NCI-H1417 (cell line): Measurements from ENCODE around the gene TSPAN3.

Experiments
- DNase-seq, 3 experiments: peaks; one replicate each; lab custom pipeline; 2025; lab: John Stamatoyannopoulos, UW

The TSPAN3 gene

DNA sequence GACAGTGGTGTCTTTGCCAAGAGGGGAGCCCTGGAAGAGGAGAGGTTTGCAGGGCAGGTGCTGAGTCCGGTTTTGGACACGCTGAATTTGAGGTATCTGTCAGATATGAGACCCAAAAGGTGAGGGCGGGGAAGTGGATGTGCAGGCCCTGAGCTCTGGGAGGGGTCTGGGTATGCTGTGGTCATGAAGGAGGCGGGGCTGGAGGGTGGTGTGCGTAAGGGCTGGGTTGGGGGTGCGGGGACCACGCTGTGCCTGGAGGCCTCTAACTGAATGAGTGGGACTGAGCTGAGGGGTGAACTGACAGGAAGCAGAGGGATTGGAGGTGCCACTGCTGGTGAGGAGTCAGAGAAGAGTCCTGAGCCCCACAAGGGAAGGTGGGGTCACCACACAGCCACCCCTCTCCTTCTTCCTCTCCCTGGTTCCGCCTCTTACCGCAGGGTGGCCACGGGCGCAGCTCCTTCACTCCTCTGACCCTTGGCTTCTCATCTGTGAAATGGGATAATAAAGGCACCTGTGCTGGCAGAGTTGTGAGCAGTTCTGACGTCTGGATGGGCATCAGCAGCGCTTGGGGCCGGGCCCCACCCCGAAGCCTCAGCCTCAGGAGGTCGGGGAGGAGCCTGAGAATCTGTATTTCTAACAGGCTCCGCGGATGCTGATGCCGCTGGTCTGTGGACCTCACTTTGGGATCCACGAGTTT lies 47.2 kb downstream of the TSPAN3 start:
- DNase-seq = no peak

DNA sequence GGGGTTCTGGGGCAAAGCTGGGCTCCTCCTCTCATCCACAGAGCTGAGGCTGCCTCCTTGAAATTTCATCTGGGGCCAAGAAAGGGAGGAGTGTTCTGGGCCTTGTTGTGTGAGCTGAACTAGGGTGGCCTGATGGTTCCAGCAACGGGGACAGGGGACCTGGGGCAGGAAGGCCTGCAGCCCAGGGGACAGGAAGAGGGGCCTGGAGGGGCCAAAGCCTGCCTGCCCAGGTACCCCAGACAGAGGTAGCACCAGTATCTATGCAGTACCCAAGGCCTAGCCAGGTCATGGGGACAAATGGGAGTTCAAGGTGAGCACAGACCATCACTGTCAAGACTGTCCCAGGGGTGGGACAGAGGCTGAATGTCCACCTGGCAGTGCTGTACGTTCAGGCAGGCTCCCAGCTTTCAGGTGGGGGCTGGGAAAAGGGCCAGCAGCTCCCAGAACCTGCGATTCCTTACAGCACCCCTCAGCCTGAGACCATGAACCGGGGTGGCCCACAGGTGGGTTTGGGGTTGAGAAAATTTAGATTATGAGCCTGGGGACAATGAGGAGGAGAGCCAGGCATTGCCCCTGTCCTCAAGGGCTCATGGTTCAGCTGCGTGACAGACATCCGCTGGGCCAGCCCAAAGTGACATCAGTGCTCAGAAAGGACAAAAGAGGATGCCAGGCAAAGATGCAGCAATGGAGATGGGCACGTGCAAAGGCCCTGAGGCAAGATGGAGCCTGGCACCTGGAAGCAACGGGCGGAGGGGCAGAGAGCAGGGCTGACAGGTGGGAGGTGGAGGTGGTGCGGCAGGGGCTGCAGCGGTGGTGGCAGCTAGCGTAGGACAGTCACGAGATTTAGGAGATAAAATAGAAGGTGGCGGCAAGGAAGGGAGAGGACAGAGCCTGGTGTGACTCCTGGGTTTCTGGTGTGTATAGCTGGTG lies 48.0 kb downstream of the TSPAN3 start:
- DNase-seq = no peak

DNA sequence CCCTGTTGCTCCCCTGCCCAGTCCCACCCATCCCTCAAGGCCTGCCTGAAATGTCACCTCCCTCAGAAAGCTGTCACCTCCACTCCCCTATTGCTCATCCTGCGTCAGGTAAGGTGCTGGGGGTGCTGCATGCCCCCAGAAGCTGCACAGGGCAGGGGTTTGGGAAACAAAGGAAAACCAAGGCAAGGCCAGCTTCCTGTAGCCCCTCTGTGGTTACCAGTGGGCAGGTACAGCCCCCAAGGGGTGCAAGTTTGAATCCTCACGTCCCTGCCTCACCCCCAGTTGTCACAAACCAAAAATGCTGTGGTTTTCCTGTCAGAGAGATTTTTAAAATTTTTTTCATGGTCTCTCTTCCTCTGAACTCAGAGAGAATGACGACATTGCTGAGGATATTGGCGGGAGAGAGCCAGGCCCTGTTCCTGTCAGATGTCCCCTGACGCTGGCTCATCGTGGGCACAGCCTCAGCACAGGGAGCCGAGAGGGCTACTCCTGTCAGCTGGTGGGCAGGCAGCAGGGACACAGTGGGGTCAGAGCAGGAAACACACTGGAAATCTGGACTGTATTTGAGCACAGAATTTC lies 49.0 kb downstream of the TSPAN3 start:
- no peak for DNase-seq

DNA sequence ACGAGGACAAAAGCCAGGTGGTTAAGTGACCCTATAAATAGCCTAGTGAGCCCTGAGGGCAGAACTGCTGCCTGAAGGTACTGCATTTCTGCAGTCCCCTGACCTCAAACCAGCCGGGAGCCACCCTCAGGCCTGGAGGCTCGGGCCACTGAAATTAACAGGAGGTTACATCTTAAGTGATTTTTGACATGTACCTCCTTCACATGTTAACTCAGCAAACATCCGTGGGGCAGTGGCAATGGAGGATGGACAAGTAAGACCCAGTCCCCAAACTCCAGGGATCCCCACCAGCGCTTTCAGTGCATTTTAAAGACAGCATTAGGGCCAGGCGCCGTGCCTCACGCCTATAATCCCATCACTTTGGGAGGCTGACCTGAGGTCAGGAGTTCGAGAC lies 49.8 kb downstream of the TSPAN3 start:
- DNase-seq = peak in 2 of 3 experiments; percentile 38 to 54

DNA sequence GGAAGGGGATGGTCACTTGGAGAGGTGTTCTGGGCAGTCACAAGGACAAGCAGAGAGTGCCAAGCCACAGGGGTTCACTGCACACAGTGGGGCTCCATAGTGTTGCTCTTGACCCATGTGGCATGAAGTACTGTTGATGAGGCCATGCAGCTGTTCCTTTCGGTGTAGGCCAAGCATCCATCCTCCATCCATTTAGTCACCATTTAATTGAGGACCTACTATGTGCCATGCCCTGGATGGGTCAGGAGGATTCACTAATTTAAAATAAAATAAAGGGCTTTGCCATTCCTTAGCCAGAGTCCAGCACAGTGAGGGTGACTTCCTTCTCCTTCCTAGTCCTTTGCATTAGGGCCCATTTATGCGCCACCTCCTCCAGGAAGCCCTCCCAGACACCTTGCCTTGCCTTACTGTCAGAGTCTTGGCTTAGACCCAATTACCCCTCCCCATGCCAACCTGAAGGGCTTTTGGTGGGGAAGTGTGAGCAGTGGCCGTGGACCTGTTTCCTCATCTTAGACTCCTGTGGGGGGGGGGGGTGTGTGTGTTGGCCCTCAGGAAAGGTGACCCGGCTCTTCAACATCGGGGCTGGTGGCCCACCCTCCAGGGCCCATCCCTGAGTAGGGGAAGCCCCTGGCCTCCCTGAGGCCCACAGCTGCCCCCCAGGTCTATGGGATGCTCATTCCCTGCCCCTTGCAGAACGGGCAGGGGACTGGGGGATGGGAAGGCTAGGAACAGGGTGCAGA lies 50.4 kb downstream of the TSPAN3 start:
- DNase-seq = peak in 2 of 3 experiments; percentile 32 to 33

DNA sequence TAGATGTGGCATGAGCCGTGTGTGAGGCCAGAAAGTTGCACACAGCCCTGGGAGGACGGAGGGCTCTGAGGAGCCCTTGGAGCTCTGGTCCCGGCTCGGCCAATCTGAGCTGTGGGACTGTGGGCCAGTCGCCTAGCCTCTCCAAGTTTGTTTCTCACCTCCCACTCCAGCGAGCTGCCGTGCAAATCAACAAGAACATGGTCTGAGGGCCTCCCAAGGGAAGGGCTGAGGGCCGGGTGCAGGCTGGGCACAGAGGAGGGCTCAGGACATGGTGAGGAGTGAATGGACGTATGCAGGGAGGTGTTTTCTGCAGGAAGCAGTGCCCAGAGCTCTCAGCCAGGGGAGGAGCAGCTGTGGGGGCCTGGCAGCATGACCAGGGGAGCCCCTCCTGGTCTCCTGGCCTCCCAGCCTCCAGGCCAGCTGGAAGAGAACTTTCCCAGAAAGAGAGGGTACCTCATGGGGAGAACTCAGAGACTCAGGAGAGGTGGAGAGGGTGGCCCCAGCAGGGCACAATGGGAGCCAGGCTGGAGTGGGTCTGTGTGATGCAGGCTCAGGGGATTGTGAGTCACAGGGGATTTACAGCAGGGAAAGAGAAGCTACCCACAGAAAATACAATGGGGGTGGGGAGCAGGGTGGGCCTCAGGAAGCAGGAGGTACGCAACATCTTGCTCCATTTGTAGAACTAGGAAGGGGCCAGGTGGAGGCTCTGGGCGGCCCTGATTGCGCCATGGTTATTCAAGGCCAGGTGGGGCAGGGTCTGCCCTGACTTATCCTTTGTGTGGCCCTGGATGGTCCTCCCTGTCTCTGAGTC lies 51.2 kb downstream of the TSPAN3 start:
- DNase-seq = no peak

DNA sequence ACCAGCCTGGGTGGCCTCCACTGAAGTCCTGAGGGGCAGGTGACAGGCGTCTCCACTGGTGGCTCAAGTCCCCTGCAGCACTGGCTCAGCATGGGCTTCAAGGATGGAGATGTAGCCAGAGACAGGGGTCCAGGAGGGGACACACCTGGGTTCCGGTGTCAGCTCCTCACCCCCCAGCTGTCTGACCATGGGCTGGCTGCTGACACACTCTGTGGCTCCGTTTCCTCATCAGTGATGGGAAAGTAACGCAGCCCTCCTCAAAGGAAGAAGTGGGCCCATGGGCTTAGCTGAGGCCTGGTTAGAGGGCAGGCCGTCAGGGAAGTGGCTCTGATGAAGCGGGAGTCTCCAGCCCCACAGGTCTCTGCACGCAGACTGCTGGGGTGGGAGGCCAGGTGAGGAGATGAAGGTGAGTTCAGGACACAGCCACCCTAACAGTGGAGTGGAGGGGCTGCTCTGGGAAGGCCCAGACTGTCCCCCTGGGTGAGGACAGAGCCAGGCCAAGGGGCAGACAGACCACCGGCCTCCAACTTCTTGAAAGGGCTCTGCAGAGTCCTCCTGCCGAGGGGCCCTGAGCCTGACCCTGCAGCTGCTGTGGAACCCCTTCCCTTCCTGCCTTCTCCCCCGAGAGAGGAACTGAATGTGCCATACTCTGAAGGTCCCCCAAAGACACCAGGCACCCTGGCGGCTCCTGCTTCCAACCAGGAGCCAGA lies 52.0 kb downstream of the TSPAN3 start:
- no peak for DNase-seq

DNA sequence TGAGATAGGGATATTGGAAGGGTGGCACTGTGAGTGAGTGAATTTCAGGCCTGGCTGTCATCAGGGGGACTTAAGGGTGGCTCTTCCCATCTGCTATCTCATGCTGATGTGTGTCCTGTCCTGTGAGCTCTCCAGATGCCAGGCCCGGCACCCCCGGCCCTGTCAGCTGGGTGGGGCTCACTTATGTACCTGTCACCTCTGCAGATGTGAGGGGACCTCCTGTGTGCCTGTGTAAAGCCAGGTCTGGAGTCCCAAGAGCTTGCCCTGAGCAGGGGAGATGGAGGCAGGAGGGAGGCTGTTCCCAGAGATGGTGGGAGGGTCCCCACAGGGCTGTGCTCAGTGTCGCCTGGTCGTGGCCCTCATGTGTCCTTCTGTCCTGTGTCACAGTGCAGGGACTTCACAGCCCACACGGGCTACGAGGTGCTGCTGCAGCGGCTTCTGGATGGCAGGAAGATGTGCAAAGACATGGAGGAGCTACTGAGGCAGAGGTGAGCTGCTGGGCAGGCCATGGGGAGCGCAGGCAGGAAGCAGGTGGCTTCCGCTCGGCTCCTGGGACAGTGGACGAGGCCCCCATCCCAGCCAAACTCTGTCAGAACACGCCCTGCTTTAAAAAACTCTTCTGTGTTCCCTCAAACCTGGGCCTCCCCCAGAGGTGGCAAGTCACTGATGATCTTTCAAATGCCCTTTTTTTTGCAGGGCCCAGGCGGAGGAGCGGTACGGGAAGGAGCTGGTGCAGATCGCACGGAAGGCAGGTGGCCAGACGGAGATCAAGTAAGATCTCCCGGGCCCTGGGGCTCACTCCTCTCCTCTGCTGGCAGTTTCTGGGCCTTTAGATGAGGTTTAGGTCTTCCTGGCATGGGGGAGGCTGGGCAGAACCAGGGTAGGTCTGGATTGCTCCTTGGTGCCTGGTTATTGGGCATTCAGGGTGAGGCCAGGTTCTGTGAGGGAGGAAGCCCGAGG lies 52.9 kb downstream of the TSPAN3 start:
- no peak for DNase-seq

DNA sequence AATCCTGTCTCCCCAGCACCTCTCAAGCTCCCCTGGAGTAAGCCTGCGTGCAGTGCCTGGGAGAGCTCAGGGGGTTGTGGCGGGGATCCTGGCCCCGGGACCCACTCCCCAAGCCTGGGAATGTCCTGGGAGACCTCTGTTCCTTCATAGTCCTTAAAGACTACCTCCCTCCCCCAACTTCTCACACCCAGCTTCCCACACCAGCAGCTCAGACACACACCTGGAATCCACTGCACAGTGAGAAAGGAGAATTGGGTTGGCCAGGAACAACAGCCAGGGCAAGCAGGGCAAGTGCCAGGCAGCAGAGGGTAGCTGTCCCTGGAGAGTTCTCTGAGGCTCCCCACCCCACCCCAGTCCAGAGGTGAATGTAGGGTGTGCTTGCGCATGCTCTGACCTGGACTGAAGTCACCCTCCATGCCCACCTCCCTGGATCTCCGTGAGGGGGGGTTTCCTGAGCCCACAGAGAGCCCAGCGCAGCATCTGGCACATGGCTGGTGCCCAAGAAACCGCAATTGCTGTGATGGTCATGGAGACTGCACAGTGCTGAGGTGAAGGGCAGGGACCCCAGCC lies 53.7 kb downstream of the TSPAN3 start:
- no peak for DNase-seq

DNA sequence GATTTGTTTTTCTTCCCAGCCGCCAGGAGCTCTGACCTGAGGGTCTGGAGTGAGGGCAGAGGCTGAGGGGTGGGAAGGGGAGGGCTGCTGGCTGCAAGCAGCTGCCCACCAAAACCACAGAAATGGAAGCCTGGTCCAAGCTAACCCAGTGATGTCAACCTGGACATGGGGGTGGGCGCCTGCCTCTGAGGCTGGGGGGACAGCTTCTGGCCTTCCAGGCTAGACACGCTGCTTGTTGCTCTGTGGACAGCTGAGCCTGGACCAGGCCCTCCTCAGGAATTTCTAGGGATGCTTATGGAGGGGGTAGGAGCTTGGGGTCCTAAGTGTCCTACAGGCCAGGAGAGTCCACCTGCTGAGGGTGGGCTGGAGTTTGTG lies 54.6 kb downstream of the TSPAN3 start:
- no peak for DNase-seq

DNA sequence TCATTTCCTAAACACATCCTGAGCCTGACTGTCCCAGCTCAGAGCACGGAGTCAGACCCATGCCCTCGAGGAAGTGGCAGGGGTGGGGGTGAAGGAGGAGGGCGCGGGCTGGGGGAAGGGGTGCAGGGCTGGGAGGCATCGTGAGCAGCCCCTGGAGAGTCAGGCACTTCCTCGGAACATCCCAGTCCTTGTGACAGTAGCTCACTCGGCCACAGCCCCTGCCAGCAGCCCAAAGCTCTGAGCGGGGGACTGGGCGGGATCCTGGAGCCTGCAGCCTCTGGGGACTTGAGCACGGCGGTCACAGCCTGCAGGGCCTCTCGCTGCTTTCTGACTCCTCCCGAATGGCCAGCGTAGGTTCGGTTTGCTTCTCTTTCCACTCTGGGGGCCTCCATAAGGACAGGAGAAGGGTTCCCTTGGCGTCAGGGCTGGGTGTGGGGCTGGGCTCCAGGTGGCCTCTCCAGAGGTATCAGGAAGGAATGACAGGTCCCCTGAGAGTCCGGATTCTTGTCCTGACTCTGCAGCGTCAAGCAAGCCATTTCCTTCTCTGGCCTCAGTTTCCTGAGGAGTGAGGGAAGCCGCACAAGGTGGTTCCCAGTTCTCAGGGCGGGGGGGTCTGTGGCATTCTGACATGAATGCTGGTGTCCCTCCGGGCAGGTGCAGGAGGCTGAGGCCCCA lies 55.1 kb downstream of the TSPAN3 start:
- no peak for DNase-seq

DNA sequence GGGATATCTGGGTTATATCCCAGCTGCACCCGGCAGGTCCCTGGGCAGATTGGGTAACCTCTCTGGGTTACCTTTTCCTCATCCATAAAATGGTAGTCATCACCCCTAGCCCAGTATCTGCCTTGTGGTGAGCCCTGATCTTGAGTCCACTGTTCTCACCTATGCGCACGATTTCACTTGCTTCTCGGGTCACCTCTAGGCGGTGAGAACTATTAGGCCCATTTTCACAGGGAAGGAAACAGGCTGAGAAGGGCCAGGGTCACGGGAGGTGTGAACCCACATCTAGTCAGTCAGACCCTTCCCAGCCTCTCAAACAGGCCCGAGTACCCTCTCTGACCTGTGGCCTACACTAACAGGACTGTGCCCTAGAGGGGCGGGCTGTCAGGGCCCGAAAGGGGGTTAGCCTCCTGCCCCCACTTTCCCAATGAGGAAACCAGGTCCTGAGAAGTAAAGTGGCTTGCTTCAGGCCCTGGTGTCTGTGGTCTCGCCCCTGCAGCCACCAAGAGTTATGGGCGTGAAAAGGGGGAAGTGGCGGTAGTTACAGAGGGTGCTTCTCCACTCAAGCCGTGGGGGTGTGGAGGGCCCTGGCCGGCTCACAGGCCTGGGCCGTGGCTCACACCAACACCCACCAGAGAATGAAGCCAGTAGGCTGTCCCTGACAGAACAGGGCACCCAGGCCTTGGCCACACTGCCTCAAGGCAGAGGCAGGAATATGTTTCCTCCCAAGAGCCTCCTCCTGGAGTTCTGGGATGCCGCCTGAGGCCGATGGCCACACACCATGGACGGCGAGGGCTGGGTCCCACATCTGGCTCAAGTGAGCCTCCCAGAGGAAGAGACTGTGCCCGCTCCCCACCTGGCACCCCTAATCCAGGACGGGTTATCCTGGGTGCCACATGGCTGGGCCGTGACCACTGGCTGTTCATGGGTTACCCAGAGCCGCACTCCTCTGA lies 56.5 kb downstream of the TSPAN3 start:
- no peak for DNase-seq

DNA sequence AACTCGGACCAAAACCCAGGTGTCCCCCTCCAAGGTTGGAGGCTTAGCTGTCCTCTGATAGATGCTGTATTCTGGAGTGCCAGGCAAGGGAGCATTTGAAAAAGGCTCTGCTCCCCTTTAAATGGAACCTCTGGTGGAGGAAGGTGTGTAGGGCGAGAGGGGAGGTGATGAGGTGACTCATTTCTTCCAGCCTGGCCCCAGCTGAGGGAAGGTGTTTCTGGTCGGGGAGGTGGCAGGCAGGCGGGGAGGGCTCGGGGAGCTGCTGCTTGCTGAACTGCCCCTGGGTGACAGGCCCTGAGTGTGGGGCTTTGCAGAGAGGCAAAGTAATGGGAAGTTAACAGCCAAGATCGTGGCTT lies 57.2 kb downstream of the TSPAN3 start:
- DNase-seq = no peak

DNA sequence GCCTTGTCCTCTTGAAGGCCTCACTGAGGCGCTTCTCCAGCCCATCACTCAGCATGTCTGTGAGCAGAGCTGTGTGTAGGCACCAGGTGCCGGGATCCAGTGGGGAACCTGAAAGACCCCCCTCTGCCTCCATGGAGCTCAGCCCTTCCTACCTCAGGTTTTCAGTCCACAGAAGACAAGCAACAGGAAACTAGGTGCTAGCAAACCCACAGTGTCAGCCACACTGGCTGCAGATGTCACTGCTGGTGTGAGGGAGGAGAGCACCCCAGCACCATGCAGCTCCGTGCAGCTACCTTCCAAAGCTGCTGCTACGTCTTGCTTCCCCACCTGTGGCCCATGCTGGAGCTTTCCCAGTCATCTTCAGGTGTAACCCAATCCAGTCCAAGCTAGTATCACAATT lies 58.0 kb downstream of the TSPAN3 start:
- DNase-seq = no peak

DNA sequence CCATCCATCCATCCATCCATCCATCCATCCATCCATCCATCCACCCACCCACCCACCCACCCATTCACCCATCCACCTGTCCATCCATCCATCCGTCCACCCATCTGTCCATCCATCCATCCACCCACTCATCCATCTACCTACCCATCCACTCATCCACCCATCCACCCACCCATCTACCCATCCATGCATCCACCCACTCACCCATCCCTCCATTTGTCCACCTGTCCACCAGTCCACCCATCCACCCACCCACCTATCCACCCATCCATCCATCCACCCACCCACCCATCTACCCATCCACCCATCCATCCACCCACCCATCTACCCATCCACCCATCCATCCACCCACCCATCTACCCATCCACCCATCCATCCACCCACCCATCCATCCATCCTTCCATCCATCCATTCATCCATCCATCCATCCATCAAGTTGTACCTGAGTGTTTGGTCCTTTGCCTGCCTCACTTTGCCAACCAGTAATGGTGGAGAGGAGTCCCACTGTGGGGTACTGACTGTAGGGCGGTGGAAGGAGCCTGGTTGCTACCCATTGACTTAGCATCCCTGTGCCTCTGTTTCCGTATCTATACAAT lies 58.7 kb downstream of the TSPAN3 start:
- no peak for DNase-seq

DNA sequence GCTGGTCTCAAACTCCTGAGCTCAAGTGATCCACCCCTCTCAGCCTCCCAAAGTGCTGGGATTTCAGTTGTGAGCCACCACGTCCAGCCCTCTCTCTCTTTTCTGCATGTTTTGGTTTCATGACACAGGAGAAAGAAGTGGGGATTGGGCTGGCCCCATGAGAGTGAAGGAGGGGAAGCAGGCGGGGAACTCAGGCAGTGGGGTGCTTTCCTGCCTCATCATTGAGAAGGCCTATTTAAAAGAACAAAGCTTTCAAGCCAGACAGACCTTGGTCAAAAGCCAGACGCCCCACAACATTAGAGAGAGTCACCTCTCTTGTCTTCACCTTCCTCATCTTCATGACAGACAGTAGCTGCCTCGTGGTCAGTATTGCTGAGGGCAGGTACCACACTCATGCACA lies 60.1 kb downstream of the TSPAN3 start:
- DNase-seq = no peak

DNA sequence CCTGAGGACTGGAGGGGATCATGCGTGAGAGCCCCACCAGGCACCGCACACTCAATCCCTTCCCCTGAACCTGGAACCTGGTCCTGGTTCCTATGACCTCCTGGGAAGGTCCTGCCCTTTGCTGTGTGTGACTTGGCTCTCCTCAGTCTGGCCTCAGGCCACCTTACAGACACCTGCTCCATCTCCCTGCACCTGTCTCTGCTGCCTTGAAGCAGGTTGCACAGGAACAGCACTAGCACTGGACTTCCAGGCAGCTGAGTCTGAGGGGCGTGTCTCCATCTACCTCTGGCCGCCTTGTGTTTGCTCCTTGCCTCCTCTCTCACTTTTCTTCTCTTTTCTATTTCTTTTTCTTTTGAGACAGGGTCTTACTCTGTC lies 60.6 kb downstream of the TSPAN3 start:
- DNase-seq = peak in 2 of 3 experiments; percentile 15 to 54
